Neural crest cell (in vitro differentiated cells): ENCODE results near the gene XYLT1. TPM values are rescaled to one million over a fixed set of nuclear protein-coding genes. Genes with fewer than 3 reads are reported as not detected.

ENCODE experiments used
- DNase-seq: peaks from one replicate; pipeline ENCODE4 v3.0.0; 2021; ENCODE audit warnings: low read depth, mixed read lengths, low spot score
- H3K27ac Mint-ChIP-seq: one replicate; pipeline ENCODE4 v1.8.0; 2021; ENCODE audit warnings: mild to moderate bottlenecking, mixed read lengths; ENCODE audit not compliant: unreplicated experiment
- H3K27me3 Mint-ChIP-seq: 2 replicates; pipeline ENCODE4 v1.8.0; 2021; ENCODE audit warnings: low read depth, mild to moderate bottlenecking, mixed read lengths
- H3K36me3 Mint-ChIP-seq: 2 replicates; pipeline ENCODE4 v1.8.0; 2021; ENCODE audit warnings: low read depth, mild to moderate bottlenecking, mixed read lengths
- H3K4me1 Mint-ChIP-seq: 2 replicates; pipeline ENCODE4 v1.8.0; 2021; ENCODE audit warnings: mixed read lengths
- H3K4me3 Mint-ChIP-seq: one replicate; pipeline ENCODE4 v1.8.0; 2021; ENCODE audit warnings: mild to moderate bottlenecking, mixed read lengths
- H3K9me3 Mint-ChIP-seq: 2 replicates; pipeline ENCODE4 v1.8.0; 2021; ENCODE audit warnings: mixed read lengths
- total RNA-seq: library from RNA; stranded (reverse); gene quantifications from 2 replicates; pipeline ENCODE4 v1.2.1, GENCODE V29; 2021
- TF ChIP-seq, protein P1 (sequence below): fragments of 200-600 bp; sonication (generic); conservative IDR thresholded peaks from 2 replicates; pipeline ENCODE4 v1.5.0; 2021; ENCODE audit warnings: antibody characterized with exemption, mild to moderate bottlenecking

XYLT1 gene
- total RNA-seq, 1 donor from 2014 or later = 15.0 TPM

DNA sequence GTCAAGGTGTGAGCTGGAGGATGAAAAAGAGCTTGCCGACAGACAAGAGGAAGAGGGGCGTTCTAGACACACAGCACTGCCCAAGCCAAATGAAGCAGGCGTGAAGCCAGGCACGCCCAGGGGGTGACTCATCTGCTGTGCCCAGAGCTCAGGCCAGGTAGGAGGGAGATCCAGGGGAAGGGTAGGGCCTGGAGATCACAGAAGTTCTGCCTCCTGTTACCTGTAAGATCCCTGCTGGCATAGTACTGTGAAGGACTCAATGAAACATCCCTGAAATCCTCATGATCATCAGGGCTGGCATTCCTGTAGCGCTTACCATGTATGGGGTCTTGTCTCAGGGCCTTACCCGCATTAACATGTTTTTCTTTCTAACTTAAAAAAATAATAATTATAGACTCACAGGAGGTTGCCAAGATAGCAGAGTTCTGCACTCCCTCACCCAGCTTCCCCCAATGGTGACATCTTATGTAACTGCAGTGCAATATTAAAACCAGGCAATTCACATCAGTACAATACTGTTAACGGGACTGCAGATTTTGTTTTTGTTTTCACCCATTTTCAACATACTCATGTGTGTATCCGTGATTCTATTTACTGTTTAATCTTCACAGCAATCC, 158.6 kb downstream of the XYLT1 start:
- TF ChIP-seq, protein P1, sequence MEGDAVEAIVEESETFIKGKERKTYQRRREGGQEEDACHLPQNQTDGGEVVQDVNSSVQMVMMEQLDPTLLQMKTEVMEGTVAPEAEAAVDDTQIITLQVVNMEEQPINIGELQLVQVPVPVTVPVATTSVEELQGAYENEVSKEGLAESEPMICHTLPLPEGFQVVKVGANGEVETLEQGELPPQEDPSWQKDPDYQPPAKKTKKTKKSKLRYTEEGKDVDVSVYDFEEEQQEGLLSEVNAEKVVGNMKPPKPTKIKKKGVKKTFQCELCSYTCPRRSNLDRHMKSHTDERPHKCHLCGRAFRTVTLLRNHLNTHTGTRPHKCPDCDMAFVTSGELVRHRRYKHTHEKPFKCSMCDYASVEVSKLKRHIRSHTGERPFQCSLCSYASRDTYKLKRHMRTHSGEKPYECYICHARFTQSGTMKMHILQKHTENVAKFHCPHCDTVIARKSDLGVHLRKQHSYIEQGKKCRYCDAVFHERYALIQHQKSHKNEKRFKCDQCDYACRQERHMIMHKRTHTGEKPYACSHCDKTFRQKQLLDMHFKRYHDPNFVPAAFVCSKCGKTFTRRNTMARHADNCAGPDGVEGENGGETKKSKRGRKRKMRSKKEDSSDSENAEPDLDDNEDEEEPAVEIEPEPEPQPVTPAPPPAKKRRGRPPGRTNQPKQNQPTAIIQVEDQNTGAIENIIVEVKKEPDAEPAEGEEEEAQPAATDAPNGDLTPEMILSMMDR = no peak
- no peaks in the 10 kb centered on the region for H3K36me3 Mint-ChIP-seq
- no peaks in the 10 kb centered on the region for H3K27me3 Mint-ChIP-seq
- H3K9me3 Mint-ChIP-seq = peaks cover 6% of the 10 kb centered on the region
- no peak overlapping the region for H3K4me3 Mint-ChIP-seq
- no peak for DNase-seq
- no peak overlapping the region for H3K27ac Mint-ChIP-seq
- H3K4me1 Mint-ChIP-seq = peaks cover 55% of the 10 kb centered on the region

DNA sequence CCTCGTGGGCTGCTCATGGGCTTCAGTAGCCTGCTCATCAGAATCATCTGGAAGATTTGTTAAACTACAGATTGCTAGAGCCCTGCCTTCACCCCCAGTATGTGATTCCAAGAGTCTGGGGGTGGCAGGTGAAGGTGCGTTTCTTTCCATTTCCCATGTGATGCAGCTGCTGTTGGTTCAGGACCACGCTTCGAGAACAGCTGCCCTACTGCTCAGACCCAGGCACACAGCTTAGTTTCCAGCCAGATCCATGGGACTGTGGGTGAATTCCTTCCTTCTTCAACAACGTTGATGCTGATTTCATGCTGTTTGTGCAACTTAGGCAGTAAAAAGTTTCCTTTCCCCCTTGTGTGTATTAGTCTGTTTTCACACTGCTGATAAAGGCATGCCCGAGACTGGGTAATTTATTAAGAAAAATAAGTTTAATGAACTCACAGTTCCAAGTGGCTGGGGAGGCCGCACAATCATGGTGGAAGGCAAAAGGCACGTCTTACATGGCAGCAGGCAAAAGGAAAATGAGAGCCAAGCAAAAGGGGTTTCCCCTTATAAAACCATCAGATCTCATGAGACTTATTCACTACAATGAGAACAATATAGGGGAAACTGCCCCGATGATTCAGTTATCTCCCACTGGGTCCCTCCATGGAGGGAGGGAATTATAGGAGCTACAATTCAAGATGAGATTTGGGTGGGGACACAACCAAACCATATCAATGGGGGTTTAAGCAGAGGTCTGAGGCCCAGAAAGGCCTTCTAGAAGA, 159.2 kb downstream of the XYLT1 start:
- Mint-ChIP-seq H3K36me3 (no peaks in the 10 kb centered on the region), H3K27ac (no peak overlapping the region), H3K9me3 (peaks cover 6% of the 10 kb centered on the region), H3K4me3 (no peak overlapping the region), H3K27me3 (no peaks in the 10 kb centered on the region), H3K4me1 (peaks cover 60% of the 10 kb centered on the region)
- DNase-seq = no peak
- TF ChIP-seq, protein P1 = no peak

DNA sequence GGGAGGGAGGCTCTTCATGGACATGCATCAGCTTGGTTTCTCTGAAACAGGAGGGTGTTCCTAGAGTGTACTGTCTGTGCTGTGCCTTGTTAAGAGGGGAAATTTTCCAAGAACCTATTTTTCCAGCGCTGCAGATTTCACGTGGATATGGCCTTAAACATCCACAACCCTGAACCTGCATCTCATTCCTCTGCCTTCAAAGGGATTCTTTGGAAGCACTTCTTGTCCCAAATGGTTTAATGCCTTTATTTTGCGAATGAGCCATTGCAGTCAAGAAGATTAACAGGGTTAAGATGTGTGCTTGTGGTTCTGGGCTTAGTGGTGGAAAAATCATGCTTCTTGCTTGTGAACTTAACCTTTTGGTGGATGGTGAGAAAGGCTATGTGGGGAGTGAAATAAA, 161.2 kb downstream of the XYLT1 start:
- H3K9me3 Mint-ChIP-seq = peaks cover 3% of the 10 kb centered on the region
- no peaks in the 10 kb centered on the region for H3K36me3 Mint-ChIP-seq
- TF ChIP-seq, protein P1 = no peak
- no peaks in the 10 kb centered on the region for H3K27me3 Mint-ChIP-seq
- H3K4me1 Mint-ChIP-seq = peaks cover 75% of the 10 kb centered on the region
- no peak for DNase-seq
- H3K27ac Mint-ChIP-seq = peak overlapping the region; percentile 79
- no peak overlapping the region for H3K4me3 Mint-ChIP-seq

DNA sequence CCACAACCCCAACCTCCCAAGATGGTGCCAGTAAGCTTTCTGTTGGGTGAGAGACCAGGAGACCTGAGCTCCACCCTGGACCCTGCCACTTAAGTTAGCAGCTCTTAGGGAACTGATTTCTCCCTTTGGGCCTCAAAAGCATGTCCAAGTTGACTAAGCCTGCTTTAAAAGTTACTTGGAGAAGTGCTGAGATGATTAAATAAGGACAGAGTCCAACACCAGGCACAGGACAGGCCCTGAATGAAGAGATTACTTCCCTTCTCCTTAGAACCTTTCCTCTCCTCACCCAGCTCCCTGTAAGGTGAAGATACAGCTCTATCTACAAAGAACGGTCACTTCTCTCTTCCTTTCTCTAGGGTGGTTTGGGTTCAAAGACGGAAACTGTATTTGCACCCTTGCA, 162.6 kb downstream of the XYLT1 start:
- TF ChIP-seq, protein P1 = no peak
- Mint-ChIP-seq H3K36me3 (no peaks in the 10 kb centered on the region), H3K9me3 (peaks cover 3% of the 10 kb centered on the region), H3K27ac (no peak overlapping the region), H3K4me1 (peaks cover 71% of the 10 kb centered on the region), H3K4me3 (no peak overlapping the region), H3K27me3 (no peaks in the 10 kb centered on the region)
- DNase-seq = no peak

DNA sequence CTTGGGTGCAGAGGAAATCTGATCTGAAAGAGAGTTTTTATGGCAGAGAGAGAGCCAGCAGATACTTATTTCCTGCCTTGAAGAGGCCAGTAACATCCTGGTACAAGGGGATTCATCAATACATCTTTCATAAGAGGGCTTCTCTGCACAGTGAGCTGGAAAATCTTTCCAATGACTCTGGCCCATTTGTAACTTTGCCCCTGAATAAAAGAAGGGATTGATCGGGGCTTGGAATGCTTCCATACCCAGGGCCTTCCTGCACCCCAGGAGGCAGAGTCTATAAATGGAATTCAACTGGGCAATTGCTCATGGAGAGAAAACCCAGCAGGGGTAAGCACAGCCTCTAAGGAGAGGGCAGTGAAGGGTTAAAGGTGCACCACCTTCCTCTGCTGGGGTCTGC, 163.3 kb downstream of the XYLT1 start:
- Mint-ChIP-seq H3K9me3 (peaks cover 3% of the 10 kb centered on the region), H3K4me1 (peaks cover 71% of the 10 kb centered on the region), H3K36me3 (no peaks in the 10 kb centered on the region), H3K4me3 (peak overlapping the region; percentile 4), H3K27me3 (no peaks in the 10 kb centered on the region), H3K27ac (no peak overlapping the region)
- TF ChIP-seq, protein P1 = no peak
- no peak for DNase-seq
